ENCODE data around the gene GJD2.

DNA sequence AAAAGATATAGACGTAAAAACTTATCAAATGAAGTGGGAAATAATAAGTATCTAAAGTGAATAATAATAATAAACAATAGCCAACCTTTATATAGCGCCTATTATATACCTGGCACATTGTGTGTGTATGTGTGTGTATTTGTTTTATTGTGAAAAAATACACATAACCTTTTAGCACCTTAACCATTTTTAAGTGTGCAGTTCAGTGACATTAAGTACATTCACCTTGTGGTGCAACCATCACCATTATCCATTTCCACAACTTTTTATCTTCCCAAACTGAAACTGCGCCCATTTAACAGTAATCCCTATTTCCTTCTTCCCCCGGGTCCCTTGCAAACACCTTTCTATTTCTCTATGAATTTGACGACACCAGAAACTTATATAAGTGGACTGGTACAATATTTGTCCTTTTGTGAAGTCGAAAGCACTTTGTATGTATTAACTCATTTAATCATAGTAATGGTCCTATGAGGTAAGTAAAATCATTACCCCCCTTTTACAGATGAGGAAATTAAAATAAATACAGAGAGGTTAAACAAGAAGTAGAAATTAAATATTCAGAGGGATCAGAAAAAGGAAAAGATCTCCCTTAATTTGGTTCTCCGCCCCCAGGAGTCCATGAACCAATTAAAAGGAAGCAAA lies 33.5 kb downstream of the GJD2 start:
- TF ChIP-seq, protein P1, sequence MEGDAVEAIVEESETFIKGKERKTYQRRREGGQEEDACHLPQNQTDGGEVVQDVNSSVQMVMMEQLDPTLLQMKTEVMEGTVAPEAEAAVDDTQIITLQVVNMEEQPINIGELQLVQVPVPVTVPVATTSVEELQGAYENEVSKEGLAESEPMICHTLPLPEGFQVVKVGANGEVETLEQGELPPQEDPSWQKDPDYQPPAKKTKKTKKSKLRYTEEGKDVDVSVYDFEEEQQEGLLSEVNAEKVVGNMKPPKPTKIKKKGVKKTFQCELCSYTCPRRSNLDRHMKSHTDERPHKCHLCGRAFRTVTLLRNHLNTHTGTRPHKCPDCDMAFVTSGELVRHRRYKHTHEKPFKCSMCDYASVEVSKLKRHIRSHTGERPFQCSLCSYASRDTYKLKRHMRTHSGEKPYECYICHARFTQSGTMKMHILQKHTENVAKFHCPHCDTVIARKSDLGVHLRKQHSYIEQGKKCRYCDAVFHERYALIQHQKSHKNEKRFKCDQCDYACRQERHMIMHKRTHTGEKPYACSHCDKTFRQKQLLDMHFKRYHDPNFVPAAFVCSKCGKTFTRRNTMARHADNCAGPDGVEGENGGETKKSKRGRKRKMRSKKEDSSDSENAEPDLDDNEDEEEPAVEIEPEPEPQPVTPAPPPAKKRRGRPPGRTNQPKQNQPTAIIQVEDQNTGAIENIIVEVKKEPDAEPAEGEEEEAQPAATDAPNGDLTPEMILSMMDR (IDR thresholded peaks at IDR 0.05): no peak
- no peak for TF ChIP-seq EZH2 (IDR thresholded peaks at IDR 0.05)
- TF ChIP-seq EZH2phosphoT487 (IDR thresholded peaks at IDR 0.05): no peak

All from neural progenitor cell (in vitro differentiated cells).